Esophagus mucosa (tissue), 1 donor: ENCODE results near the gene NIPAL3. TPM values are rescaled to one million over a fixed set of nuclear protein-coding genes. Genes with fewer than 3 reads are reported as not detected.

Source experiments
- total RNA-seq: library from RNA; stranded (reverse); gene quantifications from one replicate; pipeline ENCODE4 v1.2.4, GENCODE V29; 2023
- donor health status: DM: yes; HTN: yes; CAD: no.

The NIPAL3 gene
- total RNA-seq, 1 donor from 2014 or later, result 21.3 TPM

Other genes with a start within 250 kb of the NIPAL3 start
- 4.0 TPM for gene IFNLR1, start 228.5 kb upstream of the NIPAL3 start, total RNA-seq
- 177 TPM for gene GRHL3, start 96.4 kb upstream of the NIPAL3 start, total RNA-seq
- 8.0 TPM for gene STPG1, start 2.0 kb upstream of the NIPAL3 start, total RNA-seq
- gene RCAN3, start 87.0 kb downstream of the NIPAL3 start, total RNA-seq, result 21.5 TPM
- gene NCMAP, start 140.3 kb downstream of the NIPAL3 start, total RNA-seq, result 0.16 TPM
- 81.3 TPM for gene SRRM1, start 227.5 kb downstream of the NIPAL3 start, total RNA-seq